Stimulated activated naive CD8-positive, alpha-beta T cell treated with anti-CD3 and anti-CD28 coated beads, Interleukin-15, Interleukin-2, amounts not matched to agents 100 U/mL and 50 U/mL, for 24 hours (primary cell): Measurements from ENCODE around the gene KDM2A.
"Not testable (repeated sequence)": the region's sequence is repeated elsewhere in the genome, so short reads cannot be mapped to it uniquely, and the experiment has no call there.

ENCODE experiments used
- ATAC-seq: fragments of 150-1000 bp; cut with Tn5 transposase; one replicate; pipeline ENCODE4 v1.10.0; 2021
- DNase-seq: peaks from one replicate; pipeline ENCODE4 v3.0.0; 2021

KDM2A gene

GRCh38 chr11:67117672-67118180 lies 1.3 kb upstream of the KDM2A start:
- ATAC-seq (peak; percentile 10), DNase-seq (peak; percentile 63)

DNA sequence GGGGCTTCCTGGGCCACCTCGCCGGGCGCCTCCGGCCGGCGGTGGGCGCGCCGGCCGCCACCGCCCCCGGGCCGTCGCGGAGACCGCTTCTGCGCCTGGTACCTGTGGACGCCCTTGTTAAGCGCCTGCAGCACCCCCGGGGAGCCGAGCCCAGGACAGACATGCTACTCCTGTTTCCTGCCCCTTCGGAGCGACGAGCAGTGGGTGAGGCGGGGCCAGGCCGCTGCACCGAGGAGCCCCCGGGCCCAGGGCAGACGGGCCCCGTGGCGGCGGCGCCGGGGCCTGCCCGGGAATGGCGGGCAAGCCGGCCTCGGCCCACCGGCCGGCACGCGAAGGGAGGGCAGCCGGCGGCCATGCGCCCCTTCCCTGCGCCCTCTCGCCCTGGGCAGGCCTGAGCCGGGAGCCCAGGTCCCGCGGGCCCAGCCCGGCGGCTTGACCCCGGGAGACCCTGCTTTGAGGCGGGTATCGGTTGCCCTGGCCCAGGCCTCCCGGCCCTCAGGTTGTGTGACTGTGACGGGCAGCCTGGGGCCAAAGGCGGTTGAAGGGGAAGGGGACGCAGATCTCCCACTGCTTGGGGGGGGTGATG lies 789 bp upstream of the KDM2A start:
- DNase-seq: peak; percentile 60
- ATAC-seq: peak; percentile 16

GRCh38 chr11:67119585-67120391 lies 725 bp downstream of the KDM2A start:
- DNase-seq: peak; percentile 29

GRCh38 chr11:67120456-67120855 lies 1.4 kb downstream of the KDM2A start:
- DNase-seq (no peak), ATAC-seq (no peak)

More at GRCh38 chr11:67119585-67120391, 725 bp downstream of the KDM2A start:
- ATAC-seq: no peak

- no peak for ATAC-seq
- peak; percentile 23 for DNase-seq
Measured at GRCh38 chr11:67120881-67121710, 2.0 kb downstream of the KDM2A start.

- DNase-seq: not testable (repeated sequence)
Measured at GRCh38 chr11:67123801-67124200, 4.7 kb downstream of the KDM2A start.

GRCh38 chr11:67126243-67126642 lies 7.2 kb downstream of the KDM2A start:
- ATAC-seq: not testable (repeated sequence)

More at GRCh38 chr11:67123801-67124200, 4.7 kb downstream of the KDM2A start:
- not testable (repeated sequence) for ATAC-seq

DNA sequence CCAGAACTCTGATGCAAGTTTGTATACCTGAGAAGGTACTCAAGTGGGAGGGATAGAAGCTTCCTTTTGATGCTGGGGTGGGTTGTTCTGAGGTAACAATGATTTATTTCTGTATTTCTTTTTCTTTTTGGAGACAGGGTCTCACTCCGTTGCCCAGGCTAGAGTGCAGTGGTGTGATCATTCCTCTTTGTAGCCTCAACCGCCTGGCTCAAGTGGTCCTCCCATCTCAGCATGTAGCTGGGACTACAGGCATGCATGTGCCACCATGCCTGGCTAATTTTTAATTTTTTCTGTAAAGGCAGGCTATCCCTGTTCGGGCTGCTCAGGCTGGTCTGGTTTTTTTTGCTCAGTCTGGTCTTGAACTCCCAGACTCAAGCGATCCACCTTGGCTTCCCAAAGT lies 7.9 kb downstream of the KDM2A start:
- ATAC-seq: no peak
- DNase-seq: no peak

More at GRCh38 chr11:67126243-67126642, 7.2 kb downstream of the KDM2A start:
- DNase-seq: not testable (repeated sequence)

- not testable (repeated sequence) for DNase-seq, ATAC-seq
Measured at GRCh38 chr11:67130861-67131260, 11.8 kb downstream of the KDM2A start.

DNA sequence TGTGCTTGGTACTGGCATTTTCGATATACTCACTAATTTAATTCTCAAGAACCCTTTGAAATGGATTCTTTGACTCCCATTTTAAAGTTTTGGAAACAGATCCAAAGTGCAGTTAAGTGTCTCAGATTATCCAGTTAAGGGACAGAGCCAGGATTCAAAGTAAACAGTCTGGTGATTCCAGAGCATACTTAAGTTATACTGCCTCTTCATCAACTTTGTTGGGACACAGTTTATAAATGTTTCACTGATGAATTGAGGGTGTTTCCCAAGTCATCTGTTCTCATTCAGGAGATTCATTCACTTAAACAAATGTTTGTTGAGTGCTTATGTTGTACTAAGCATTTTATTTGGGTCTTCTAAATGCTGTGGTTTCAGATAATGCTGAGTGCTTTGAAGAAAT lies 17.1 kb downstream of the KDM2A start:
- DNase-seq: no peak
- ATAC-seq: no peak

DNA sequence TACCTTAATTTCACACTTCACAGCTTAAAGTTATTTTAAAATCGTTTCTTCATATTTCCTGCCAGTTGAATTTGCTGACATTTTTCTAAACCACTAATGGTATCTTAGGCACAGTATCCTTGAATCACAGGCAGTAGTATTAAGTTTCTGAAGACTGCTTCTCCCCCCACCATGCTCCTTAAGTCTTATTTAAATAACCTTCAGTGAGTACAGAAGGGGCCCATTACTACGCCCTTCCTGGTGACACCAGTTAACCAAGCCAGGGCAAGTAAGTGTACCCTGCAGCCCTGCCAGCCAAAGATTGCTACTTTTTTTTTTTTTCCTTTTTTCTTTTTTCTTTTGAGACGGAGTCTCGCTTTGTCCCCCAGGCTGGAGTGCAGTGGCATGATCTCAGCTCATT lies 19.9 kb downstream of the KDM2A start:
- DNase-seq: no peak
- no peak for ATAC-seq

- DNase-seq: no peak
- no peak for ATAC-seq
Measured at GRCh38 chr11:67146516-67147226, 27.6 kb downstream of the KDM2A start.

- no peak for ATAC-seq
- DNase-seq: no peak
Measured at GRCh38 chr11:67153971-67154370, 34.9 kb downstream of the KDM2A start.

- DNase-seq (no peak), ATAC-seq (no peak)
Measured at GRCh38 chr11:67154726-67155125, 35.7 kb downstream of the KDM2A start.

- DNase-seq (no peak), ATAC-seq (no peak)
Measured at GRCh38 chr11:67157691-67158090, 38.6 kb downstream of the KDM2A start.

GRCh38 chr11:67158221-67158620 lies 39.2 kb downstream of the KDM2A start:
- DNase-seq: no peak

GRCh38 chr11:67160045-67160444 lies 41.0 kb downstream of the KDM2A start:
- ATAC-seq (no peak), DNase-seq (no peak)

More at GRCh38 chr11:67158221-67158620, 39.2 kb downstream of the KDM2A start:
- no peak for ATAC-seq

- ATAC-seq: peak; percentile 78
- DNase-seq: no peak
Measured at GRCh38 chr11:67160872-67161783, 42.1 kb downstream of the KDM2A start.

- DNase-seq (no peak), ATAC-seq (no peak)
Measured at GRCh38 chr11:67163006-67163405, 43.9 kb downstream of the KDM2A start.

DNA sequence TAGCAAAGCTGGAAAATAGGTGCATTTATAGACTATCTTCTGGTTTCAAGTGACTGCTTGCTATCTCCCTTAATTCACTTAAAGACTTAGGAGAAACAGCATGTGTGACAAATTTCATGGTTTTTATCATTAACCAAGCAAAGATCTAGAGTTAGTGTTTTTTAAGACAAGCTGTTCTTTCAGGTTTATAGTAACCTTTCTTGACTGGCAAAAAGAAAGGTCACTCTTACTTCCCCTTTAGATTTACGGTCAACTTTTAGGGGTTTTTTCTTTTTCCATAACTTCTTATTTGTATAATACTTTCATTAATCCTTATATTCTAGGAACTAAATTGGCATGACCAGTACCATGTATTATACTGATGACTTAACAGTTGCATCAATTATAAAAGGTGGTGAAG lies 46.6 kb downstream of the KDM2A start:
- ATAC-seq: no peak

GRCh38 chr11:67167091-67167490 lies 48.0 kb downstream of the KDM2A start:
- DNase-seq (no peak), ATAC-seq (no peak)

More for the DNA sequence above, 46.6 kb downstream of the KDM2A start:
- no peak for DNase-seq
